Upper lobe of left lung (tissue), 4 donors: ENCODE results near the gene ZNF729.

ENCODE experiments used
- EP300 ChIP-seq, 4 donors: sonication (generic); formaldehyde crosslinking; IDR thresholded peaks; one replicate each; pipeline ENCODE4 v1.5.1; 2017; ENCODE audit warnings: antibody characterized with exemption in 4 of 4, control low read depth in 2 of 4
- POLR2A ChIP-seq, 4 donors: fragments of 450-650 bp; IDR thresholded peaks; one replicate each; pipeline ENCODE4 v1.5.1; 2016 to 2017; ENCODE audit warnings: antibody characterized with exemption in 4 of 4, mild to moderate bottlenecking in 2 of 4
- POLR2AphosphoS5 ChIP-seq, 2 donors: sonication (generic); formaldehyde crosslinking; IDR thresholded peaks; one replicate each; pipeline ENCODE4 v1.5.1; 2017; ENCODE audit warnings: antibody characterized with exemption in 2 of 2
- TF ChIP-seq, protein P1 (sequence below), 6 experiments: fragments of 450-650 bp in 4 of 6; fragments of 200-600 bp in 2 of 6; sonication (generic) in 2 of 6; IDR thresholded peaks; one replicate each; pipeline ENCODE4 v1.5.1; 2016 to 2019; ENCODE audit warnings: antibody characterized with exemption in 6 of 6

DNA sequence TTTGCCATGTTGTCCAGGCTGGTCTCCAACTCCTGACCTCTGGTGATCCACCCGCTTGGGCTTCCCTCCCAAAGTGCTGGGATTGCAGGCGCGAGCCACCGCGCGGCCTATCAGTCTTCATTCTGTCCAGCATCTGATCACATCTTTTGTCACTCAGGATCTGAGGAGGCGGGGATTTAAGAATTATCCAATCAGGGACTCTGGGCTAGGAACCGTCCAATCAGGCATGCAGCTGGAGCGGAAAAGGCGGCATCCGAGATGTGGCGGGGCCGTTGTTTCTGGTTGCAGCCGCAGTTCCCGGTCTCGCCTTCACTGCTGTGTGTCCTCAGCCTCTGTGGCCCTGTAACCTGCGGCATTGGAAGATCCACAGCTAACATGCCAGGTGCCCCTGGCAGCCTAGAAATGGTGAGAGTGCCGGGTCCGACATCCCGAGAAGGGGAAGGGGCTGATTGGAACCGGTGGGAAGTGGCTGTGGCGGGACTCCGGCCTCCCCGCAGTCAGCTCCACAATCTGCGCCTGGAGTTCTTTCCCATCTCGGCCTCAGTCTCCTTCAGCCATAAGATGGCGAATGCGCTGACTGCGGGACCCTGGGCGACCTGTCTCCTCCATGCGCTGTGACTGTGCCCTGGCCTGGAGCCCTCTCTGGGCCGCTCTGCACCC is at the start of gene ZNF729:
- TF ChIP-seq POLR2A (IDR thresholded peaks at IDR 0.05) (no peak), POLR2AphosphoS5 (IDR thresholded peaks at IDR 0.05) (no peak), EP300 (IDR thresholded peaks at IDR 0.05) (no peak)
- TF ChIP-seq, protein P1, sequence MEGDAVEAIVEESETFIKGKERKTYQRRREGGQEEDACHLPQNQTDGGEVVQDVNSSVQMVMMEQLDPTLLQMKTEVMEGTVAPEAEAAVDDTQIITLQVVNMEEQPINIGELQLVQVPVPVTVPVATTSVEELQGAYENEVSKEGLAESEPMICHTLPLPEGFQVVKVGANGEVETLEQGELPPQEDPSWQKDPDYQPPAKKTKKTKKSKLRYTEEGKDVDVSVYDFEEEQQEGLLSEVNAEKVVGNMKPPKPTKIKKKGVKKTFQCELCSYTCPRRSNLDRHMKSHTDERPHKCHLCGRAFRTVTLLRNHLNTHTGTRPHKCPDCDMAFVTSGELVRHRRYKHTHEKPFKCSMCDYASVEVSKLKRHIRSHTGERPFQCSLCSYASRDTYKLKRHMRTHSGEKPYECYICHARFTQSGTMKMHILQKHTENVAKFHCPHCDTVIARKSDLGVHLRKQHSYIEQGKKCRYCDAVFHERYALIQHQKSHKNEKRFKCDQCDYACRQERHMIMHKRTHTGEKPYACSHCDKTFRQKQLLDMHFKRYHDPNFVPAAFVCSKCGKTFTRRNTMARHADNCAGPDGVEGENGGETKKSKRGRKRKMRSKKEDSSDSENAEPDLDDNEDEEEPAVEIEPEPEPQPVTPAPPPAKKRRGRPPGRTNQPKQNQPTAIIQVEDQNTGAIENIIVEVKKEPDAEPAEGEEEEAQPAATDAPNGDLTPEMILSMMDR (IDR thresholded peaks at IDR 0.05), result no peak
